ENCODE results near the gene LMAN1. TPM values are rescaled to one million over a fixed set of nuclear protein-coding genes. Genes with fewer than 3 reads are reported as not detected.

LMAN1 gene
- total RNA-seq, 1 experiment from 2014 or later: 77.3 TPM

DNA sequence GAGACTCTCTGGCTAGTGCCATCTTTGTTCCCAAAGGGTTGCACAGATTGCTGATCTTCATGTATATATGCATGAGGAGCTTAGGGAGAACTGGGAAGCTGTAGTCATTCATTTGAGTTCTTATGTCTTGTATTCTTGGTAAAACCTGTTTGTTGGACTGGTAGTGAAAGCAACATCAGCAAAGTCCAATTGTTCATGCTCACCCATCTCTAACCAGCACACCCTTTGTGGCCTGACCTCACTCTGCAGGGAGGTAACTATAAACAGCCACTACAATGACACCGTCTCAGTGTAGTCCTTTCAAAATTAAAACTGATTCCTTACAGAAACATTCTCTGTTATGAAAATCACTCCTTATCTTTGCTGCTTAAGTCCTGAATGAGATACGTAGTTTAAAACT is 13.9 kb upstream of the LMAN1 start:
- Mint-ChIP-seq H3K4me1 (peaks cover 10% of the 10 kb centered on the region), H3K4me3 (no peak overlapping the region), H3K27ac (no peak overlapping the region), H3K9me3 (no peaks in the 10 kb centered on the region), H3K36me3 (no peaks in the 10 kb centered on the region), H3K27me3 (ENCODE audit: low read depth) (peaks cover 28% of the 10 kb centered on the region)
- ATAC-seq (no peak), DNase-seq (ENCODE audit: low spot score) (no peak)
- TF ChIP-seq, protein P1, sequence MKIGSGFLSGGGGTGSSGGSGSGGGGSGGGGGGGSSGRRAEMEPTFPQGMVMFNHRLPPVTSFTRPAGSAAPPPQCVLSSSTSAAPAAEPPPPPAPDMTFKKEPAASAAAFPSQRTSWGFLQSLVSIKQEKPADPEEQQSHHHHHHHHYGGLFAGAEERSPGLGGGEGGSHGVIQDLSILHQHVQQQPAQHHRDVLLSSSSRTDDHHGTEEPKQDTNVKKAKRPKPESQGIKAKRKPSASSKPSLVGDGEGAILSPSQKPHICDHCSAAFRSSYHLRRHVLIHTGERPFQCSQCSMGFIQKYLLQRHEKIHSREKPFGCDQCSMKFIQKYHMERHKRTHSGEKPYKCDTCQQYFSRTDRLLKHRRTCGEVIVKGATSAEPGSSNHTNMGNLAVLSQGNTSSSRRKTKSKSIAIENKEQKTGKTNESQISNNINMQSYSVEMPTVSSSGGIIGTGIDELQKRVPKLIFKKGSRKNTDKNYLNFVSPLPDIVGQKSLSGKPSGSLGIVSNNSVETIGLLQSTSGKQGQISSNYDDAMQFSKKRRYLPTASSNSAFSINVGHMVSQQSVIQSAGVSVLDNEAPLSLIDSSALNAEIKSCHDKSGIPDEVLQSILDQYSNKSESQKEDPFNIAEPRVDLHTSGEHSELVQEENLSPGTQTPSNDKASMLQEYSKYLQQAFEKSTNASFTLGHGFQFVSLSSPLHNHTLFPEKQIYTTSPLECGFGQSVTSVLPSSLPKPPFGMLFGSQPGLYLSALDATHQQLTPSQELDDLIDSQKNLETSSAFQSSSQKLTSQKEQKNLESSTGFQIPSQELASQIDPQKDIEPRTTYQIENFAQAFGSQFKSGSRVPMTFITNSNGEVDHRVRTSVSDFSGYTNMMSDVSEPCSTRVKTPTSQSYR (CRISPR knock-in tag; IDR thresholded peaks at IDR 0.05): no peak
- TF ChIP-seq TCF7 (CRISPR knock-in tag; IDR thresholded peaks at IDR 0.05; ENCODE audit: low read depth) (no peak), ZNF317 (CRISPR knock-in tag; IDR thresholded peaks at IDR 0.05; ENCODE audit: borderline replicate concordance, low read depth) (no peak), SP1 (CRISPR knock-in tag; conservative IDR thresholded peaks at IDR 0.05) (no peak), ELF4 (CRISPR knock-in tag; IDR thresholded peaks at IDR 0.05; ENCODE audit: low read depth) (no peak), SMAD3 (CRISPR knock-in tag; IDR thresholded peaks at IDR 0.05; ENCODE audit: borderline replicate concordance) (no peak), KAT7 (CRISPR knock-in tag; IDR thresholded peaks at IDR 0.05; ENCODE audit: borderline replicate concordance) (no peak), FOXJ3 (CRISPR knock-in tag; IDR thresholded peaks at IDR 0.05; ENCODE audit: borderline replicate concordance) (no peak), EMX1 (CRISPR knock-in tag; IDR thresholded peaks at IDR 0.05) (no peak)
- TF ChIP-seq, protein P2, sequence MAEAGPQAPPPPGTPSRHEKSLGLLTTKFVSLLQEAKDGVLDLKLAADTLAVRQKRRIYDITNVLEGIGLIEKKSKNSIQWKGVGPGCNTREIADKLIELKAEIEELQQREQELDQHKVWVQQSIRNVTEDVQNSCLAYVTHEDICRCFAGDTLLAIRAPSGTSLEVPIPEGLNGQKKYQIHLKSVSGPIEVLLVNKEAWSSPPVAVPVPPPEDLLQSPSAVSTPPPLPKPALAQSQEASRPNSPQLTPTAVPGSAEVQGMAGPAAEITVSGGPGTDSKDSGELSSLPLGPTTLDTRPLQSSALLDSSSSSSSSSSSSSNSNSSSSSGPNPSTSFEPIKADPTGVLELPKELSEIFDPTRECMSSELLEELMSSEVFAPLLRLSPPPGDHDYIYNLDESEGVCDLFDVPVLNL (CRISPR knock-in tag; IDR thresholded peaks at IDR 0.05; ENCODE audit: borderline replicate concordance, low read depth): no peak
- TF ChIP-seq, protein P3, sequence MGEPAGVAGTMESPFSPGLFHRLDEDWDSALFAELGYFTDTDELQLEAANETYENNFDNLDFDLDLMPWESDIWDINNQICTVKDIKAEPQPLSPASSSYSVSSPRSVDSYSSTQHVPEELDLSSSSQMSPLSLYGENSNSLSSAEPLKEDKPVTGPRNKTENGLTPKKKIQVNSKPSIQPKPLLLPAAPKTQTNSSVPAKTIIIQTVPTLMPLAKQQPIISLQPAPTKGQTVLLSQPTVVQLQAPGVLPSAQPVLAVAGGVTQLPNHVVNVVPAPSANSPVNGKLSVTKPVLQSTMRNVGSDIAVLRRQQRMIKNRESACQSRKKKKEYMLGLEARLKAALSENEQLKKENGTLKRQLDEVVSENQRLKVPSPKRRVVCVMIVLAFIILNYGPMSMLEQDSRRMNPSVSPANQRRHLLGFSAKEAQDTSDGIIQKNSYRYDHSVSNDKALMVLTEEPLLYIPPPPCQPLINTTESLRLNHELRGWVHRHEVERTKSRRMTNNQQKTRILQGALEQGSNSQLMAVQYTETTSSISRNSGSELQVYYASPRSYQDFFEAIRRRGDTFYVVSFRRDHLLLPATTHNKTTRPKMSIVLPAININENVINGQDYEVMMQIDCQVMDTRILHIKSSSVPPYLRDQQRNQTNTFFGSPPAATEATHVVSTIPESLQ (CRISPR knock-in tag; IDR thresholded peaks at IDR 0.05): no peak
- TF ChIP-seq, protein P4, sequence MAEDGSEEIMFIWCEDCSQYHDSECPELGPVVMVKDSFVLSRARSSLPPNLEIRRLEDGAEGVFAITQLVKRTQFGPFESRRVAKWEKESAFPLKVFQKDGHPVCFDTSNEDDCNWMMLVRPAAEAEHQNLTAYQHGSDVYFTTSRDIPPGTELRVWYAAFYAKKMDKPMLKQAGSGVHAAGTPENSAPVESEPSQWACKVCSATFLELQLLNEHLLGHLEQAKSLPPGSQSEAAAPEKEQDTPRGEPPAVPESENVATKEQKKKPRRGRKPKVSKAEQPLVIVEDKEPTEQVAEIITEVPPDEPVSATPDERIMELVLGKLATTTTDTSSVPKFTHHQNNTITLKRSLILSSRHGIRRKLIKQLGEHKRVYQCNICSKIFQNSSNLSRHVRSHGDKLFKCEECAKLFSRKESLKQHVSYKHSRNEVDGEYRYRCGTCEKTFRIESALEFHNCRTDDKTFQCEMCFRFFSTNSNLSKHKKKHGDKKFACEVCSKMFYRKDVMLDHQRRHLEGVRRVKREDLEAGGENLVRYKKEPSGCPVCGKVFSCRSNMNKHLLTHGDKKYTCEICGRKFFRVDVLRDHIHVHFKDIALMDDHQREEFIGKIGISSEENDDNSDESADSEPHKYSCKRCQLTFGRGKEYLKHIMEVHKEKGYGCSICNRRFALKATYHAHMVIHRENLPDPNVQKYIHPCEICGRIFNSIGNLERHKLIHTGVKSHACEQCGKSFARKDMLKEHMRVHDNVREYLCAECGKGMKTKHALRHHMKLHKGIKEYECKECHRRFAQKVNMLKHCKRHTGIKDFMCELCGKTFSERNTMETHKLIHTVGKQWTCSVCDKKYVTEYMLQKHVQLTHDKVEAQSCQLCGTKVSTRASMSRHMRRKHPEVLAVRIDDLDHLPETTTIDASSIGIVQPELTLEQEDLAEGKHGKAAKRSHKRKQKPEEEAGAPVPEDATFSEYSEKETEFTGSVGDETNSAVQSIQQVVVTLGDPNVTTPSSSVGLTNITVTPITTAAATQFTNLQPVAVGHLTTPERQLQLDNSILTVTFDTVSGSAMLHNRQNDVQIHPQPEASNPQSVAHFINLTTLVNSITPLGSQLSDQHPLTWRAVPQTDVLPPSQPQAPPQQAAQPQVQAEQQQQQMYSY (CRISPR knock-in tag; IDR thresholded peaks at IDR 0.05): no peak
- TF ChIP-seq, protein P5, sequence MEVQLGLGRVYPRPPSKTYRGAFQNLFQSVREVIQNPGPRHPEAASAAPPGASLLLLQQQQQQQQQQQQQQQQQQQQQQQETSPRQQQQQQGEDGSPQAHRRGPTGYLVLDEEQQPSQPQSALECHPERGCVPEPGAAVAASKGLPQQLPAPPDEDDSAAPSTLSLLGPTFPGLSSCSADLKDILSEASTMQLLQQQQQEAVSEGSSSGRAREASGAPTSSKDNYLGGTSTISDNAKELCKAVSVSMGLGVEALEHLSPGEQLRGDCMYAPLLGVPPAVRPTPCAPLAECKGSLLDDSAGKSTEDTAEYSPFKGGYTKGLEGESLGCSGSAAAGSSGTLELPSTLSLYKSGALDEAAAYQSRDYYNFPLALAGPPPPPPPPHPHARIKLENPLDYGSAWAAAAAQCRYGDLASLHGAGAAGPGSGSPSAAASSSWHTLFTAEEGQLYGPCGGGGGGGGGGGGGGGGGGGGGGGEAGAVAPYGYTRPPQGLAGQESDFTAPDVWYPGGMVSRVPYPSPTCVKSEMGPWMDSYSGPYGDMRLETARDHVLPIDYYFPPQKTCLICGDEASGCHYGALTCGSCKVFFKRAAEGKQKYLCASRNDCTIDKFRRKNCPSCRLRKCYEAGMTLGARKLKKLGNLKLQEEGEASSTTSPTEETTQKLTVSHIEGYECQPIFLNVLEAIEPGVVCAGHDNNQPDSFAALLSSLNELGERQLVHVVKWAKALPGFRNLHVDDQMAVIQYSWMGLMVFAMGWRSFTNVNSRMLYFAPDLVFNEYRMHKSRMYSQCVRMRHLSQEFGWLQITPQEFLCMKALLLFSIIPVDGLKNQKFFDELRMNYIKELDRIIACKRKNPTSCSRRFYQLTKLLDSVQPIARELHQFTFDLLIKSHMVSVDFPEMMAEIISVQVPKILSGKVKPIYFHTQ (CRISPR knock-in tag; IDR thresholded peaks at IDR 0.05): no peak
- TF ChIP-seq, protein P6, sequence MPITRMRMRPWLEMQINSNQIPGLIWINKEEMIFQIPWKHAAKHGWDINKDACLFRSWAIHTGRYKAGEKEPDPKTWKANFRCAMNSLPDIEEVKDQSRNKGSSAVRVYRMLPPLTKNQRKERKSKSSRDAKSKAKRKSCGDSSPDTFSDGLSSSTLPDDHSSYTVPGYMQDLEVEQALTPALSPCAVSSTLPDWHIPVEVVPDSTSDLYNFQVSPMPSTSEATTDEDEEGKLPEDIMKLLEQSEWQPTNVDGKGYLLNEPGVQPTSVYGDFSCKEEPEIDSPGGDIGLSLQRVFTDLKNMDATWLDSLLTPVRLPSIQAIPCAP (CRISPR knock-in tag; IDR thresholded peaks at IDR 0.05): no peak
- TF ChIP-seq, protein P7, sequence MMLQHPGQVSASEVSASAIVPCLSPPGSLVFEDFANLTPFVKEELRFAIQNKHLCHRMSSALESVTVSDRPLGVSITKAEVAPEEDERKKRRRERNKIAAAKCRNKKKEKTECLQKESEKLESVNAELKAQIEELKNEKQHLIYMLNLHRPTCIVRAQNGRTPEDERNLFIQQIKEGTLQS (CRISPR knock-in tag; conservative IDR thresholded peaks at IDR 0.05): no peak
- TF ChIP-seq, protein P8, sequence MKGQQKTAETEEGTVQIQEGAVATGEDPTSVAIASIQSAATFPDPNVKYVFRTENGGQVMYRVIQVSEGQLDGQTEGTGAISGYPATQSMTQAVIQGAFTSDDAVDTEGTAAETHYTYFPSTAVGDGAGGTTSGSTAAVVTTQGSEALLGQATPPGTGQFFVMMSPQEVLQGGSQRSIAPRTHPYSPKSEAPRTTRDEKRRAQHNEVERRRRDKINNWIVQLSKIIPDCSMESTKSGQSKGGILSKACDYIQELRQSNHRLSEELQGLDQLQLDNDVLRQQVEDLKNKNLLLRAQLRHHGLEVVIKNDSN (CRISPR knock-in tag; IDR thresholded peaks at IDR 0.05): no peak
- TF ChIP-seq, protein P9, sequence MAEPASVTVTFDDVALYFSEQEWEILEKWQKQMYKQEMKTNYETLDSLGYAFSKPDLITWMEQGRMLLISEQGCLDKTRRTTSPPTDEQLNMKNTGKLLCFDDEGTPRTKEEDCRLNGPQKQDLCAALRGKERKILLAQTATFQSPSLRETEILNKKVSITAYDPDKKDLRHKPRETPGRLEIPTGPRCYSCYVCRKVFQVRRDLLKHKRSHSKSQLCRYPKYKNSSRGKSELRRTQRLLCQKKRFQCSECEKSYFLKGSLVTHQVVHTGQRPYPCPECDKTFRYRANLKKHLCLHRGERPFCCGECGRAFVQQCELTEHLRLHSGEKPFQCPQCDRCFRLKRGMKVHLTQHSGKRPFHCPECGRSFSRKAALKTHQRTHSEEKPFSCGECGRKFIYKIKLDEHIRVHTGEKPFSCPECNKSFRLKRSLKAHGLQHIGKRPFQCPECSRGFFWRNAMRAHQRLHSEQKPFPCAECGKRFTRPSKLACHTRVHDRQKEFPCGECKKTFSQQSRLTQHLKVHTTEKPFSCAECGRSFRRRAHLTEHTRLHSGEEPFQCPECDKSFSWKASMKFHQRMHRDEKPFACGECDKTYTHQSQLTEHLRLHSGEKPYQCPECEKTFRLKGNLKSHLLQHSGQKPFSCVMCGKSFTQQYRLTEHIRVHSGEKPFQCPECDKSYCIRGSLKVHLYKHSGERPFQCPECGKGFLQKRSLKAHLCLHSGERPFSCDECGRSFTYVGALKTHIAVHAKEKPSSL (CRISPR knock-in tag; conservative IDR thresholded peaks at IDR 0.05): no peak
- TF ChIP-seq, protein P10, sequence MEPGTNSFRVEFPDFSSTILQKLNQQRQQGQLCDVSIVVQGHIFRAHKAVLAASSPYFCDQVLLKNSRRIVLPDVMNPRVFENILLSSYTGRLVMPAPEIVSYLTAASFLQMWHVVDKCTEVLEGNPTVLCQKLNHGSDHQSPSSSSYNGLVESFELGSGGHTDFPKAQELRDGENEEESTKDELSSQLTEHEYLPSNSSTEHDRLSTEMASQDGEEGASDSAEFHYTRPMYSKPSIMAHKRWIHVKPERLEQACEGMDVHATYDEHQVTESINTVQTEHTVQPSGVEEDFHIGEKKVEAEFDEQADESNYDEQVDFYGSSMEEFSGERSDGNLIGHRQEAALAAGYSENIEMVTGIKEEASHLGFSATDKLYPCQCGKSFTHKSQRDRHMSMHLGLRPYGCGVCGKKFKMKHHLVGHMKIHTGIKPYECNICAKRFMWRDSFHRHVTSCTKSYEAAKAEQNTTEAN (CRISPR knock-in tag; IDR thresholded peaks at IDR 0.05): no peak
- ChIA-PET POLR2A (no interaction called here), CTCF (interaction anchor here (1.1 kb wide), 2 partner anchors 30 to 451 kb away, joined by 3 read pairs; no protein-coding TSS in a partner anchor)

Data from WTC11 (cell line).